Adrenal gland (tissue), 5 donors: ENCODE measurements around the gene AGBL4.

Experiments used
- CTCF ChIP-seq, 6 experiments: fragments of 450-650 bp in 4 of 6; fragments of 200-600 bp in 2 of 6; sonication (generic) in 1 of 6; IDR thresholded peaks; 1 replicate in 5 of 6; 2 replicates in 1 of 6; pipeline versions ENCODE4 v1.5.1 to v1.8.0; 2016 to 2021; ENCODE audit warnings: antibody characterized with exemption in 6 of 6, mild to moderate bottlenecking in 2 of 6, moderate library complexity in 1 of 6
- POLR2A ChIP-seq, 2 donors: fragments of 450-650 bp; IDR thresholded peaks; one replicate each; pipeline ENCODE4 v1.6.1; 2017; ENCODE audit warnings: antibody characterized with exemption in 2 of 2, mild to moderate bottlenecking in 2 of 2, moderate library complexity in 1 of 2
- donor health status: DM: no; HTN: no; CAD: no.

DNA sequence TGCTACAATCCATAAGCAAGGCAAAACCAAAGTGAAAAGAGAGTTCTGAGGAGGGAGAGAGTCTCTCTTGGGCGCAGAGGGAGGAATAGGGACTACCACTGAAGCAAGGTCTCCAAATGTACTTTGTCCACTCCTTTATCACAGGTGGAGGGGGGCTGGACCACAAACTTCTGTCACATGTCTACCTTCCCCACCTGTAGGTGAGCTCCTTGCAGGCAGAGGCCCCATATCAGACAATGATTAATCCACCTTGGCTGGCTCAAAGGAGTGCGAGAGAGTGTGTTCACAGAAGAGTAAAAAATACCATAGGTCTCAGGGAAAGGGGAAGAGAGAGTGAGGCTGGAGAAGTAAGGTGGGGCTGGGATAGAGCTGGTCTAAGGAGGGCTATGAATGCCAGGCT is 1251.5 kb downstream of the AGBL4 start:
- TF ChIP-seq POLR2A (IDR thresholded peaks at IDR 0.05): no peak
- no peak for TF ChIP-seq CTCF (IDR thresholded peaks at IDR 0.05)
